Astrocyte (in vitro differentiated cells and primary cell): ENCODE measurements around the gene WDR45. TPM values are rescaled to one million over a fixed set of nuclear protein-coding genes. Genes with fewer than 3 reads are reported as not detected.
A peak's percentile ranks its signal among the peaks of the same experiment; 100 is the strongest.

ENCODE experiments used
- DNase-seq: peaks from one replicate; pipeline ENCODE4 v3.0.0-alpha.2; 2010; ENCODE audit warnings: low read depth
- FAIRE-seq: peaks from 2 replicates; lab custom pipeline; 2011; peaks lifted over from hg19 to GRCh38; lab: Jason Lieb, UNC
- H2AFZ ChIP-seq: 2 replicates; pipeline ENCODE4 v1.6.0; 2012; ENCODE audit warnings: low read depth, low read length, inconsistent platforms
- H3K27ac ChIP-seq: 2 replicates; pipeline ENCODE4 v1.5.1; 2011; ENCODE audit warnings: low read depth, low read length, inconsistent platforms
- H3K27me3 ChIP-seq: 2 replicates; pipeline ENCODE4 v1.6.0; 2011; ENCODE audit warnings: low read length, inconsistent platforms; ENCODE audit not compliant: insufficient read depth
- H3K36me3 ChIP-seq: 2 replicates; pipeline ENCODE4 v1.5.1; 2011; ENCODE audit warnings: low read length, inconsistent platforms; ENCODE audit not compliant: insufficient read depth
- H3K4me1 ChIP-seq: 2 replicates; pipeline ENCODE4 v1.5.1; 2011; ENCODE audit warnings: low read length, inconsistent platforms; ENCODE audit not compliant: insufficient read depth
- H3K4me2 ChIP-seq: 2 replicates; pipeline ENCODE4 v1.6.0; 2012; ENCODE audit warnings: low read length, inconsistent platforms
- H3K4me3 ChIP-seq: 2 replicates; pipeline ENCODE4 v1.5.1; 2011; ENCODE audit warnings: low read depth, mild to moderate bottlenecking, low read length, inconsistent platforms; ENCODE audit not compliant: insufficient read depth
- H3K79me2 ChIP-seq: 2 replicates; pipeline ENCODE4 v1.6.0; 2012; ENCODE audit warnings: mild to moderate bottlenecking, low read length, inconsistent platforms; ENCODE audit not compliant: insufficient read depth
- H3K9ac ChIP-seq: 2 replicates; pipeline ENCODE4 v1.6.0; 2012; ENCODE audit warnings: mild to moderate bottlenecking, low read length, inconsistent platforms
- H3K9me3 ChIP-seq: 2 replicates; pipeline ENCODE4 v1.5.1; 2012; ENCODE audit warnings: low read depth, mild to moderate bottlenecking, low read length, inconsistent platforms; ENCODE audit not compliant: insufficient read depth
- H4K20me1 ChIP-seq: 2 replicates; pipeline ENCODE4 v1.6.0; 2012; ENCODE audit warnings: low read length, inconsistent platforms; ENCODE audit not compliant: insufficient read depth
- H3K27ac Mint-ChIP-seq: one replicate; pipeline ENCODE4 v1.8.0; 2021; ENCODE audit warnings: mild to moderate bottlenecking, mixed read lengths; ENCODE audit not compliant: unreplicated experiment
- H3K27me3 Mint-ChIP-seq: one replicate; pipeline ENCODE4 v1.8.0; 2021; ENCODE audit warnings: low read depth, mixed read lengths; ENCODE audit not compliant: unreplicated experiment
- H3K36me3 Mint-ChIP-seq: one replicate; pipeline ENCODE4 v1.8.0; 2021; ENCODE audit warnings: low read depth, mixed read lengths; ENCODE audit not compliant: unreplicated experiment
- H3K4me1 Mint-ChIP-seq: one replicate; pipeline ENCODE4 v1.8.0; 2021; ENCODE audit warnings: low read depth, mixed read lengths; ENCODE audit not compliant: unreplicated experiment
- H3K4me3 Mint-ChIP-seq: one replicate; pipeline ENCODE4 v1.8.0; 2021; ENCODE audit warnings: mild to moderate bottlenecking, moderate library complexity, mixed read lengths; ENCODE audit not compliant: unreplicated experiment
- H3K9me3 Mint-ChIP-seq: one replicate; pipeline ENCODE4 v1.8.0; 2021; ENCODE audit warnings: mild to moderate bottlenecking, mixed read lengths; ENCODE audit not compliant: unreplicated experiment
- EZH2 ChIP-seq: IDR thresholded peaks from 2 replicates; pipeline ENCODE4 v1.6.1; 2012; ENCODE audit warnings: mild to moderate bottlenecking, low read length, inconsistent platforms; ENCODE audit not compliant: insufficient read depth
- total RNA-seq: library from RNA; stranded (reverse); gene quantifications from 2 replicates; pipeline ENCODE4 v1.2.1, GENCODE V29; 2021
- TF ChIP-seq, protein P1 (sequence below): IDR thresholded peaks from 2 replicates; pipeline ENCODE4 v1.5.1; 2011; ENCODE audit warnings: low read depth, mild to moderate bottlenecking, inconsistent platforms, low read length, moderate library complexity; ENCODE audit not compliant: insufficient read depth

WDR45 gene
- total RNA-seq, 1 donor from 2014 or later: 54.9 TPM

DNA sequence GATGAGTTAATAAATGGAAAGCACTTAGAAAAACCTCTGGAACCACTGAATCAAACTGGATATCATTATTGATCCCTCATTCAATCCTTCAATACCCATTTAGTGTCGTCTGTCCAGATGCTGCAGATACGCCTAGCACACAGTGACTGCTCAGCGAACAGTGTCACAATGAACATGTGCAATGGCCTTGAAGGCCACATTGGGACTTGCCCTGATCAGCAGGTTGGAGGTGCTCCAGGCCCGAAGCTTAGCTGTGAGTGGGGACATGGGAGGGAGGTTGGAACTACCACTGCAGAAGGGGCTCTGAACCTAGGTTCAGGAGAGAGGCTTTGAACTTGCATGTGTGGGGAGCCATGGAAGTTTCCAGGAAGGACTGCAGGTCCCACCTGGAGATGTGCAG lies 26.6 kb upstream of the WDR45 start:
- no peaks in the 10 kb centered on the region for H3K27me3 ChIP-seq
- Mint-ChIP-seq H3K27me3 (no peaks in the 10 kb centered on the region), H3K27ac (no peak overlapping the region), H3K4me1 (no peaks in the 10 kb centered on the region), H3K9me3 (no peaks in the 10 kb centered on the region), H3K4me3 (no peak overlapping the region), H3K36me3 (peaks cover 2% of the 10 kb centered on the region)
- no peaks in the 10 kb centered on the region for H4K20me1 ChIP-seq
- H3K9me3 ChIP-seq: no peaks in the 10 kb centered on the region
- H3K27ac ChIP-seq: no peak overlapping the region
- no peak overlapping the region for H3K4me2 ChIP-seq
- H3K4me1 ChIP-seq: no peaks in the 10 kb centered on the region
- no peak overlapping the region for H2AFZ ChIP-seq
- DNase-seq: no peak
- H3K4me3 ChIP-seq: no peak overlapping the region
- H3K36me3 ChIP-seq: no peaks in the 10 kb centered on the region
- H3K9ac ChIP-seq: no peak overlapping the region
- no peaks in the 10 kb centered on the region for H3K79me2 ChIP-seq
- FAIRE-seq: no peak
- no peak for TF ChIP-seq EZH2
- TF ChIP-seq, protein P1, sequence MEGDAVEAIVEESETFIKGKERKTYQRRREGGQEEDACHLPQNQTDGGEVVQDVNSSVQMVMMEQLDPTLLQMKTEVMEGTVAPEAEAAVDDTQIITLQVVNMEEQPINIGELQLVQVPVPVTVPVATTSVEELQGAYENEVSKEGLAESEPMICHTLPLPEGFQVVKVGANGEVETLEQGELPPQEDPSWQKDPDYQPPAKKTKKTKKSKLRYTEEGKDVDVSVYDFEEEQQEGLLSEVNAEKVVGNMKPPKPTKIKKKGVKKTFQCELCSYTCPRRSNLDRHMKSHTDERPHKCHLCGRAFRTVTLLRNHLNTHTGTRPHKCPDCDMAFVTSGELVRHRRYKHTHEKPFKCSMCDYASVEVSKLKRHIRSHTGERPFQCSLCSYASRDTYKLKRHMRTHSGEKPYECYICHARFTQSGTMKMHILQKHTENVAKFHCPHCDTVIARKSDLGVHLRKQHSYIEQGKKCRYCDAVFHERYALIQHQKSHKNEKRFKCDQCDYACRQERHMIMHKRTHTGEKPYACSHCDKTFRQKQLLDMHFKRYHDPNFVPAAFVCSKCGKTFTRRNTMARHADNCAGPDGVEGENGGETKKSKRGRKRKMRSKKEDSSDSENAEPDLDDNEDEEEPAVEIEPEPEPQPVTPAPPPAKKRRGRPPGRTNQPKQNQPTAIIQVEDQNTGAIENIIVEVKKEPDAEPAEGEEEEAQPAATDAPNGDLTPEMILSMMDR: no peak

GRCh38 chrX:49103637-49104036 lies 23.9 kb upstream of the WDR45 start:
- Histone ChIP-seq H3K27ac (no peak overlapping the region), H3K4me3 (no peak overlapping the region), H3K36me3 (no peaks in the 10 kb centered on the region), H4K20me1 (no peaks in the 10 kb centered on the region), H3K9ac (no peak overlapping the region), H3K4me1 (no peaks in the 10 kb centered on the region), H3K27me3 (no peaks in the 10 kb centered on the region), H3K79me2 (no peaks in the 10 kb centered on the region), H3K4me2 (no peak overlapping the region), H2AFZ (no peak overlapping the region), H3K9me3 (no peaks in the 10 kb centered on the region)
- TF ChIP-seq, protein P1: no peak
- no peak for TF ChIP-seq EZH2
- no peaks in the 10 kb centered on the region for H3K36me3 Mint-ChIP-seq
- no peak overlapping the region for H3K4me3 Mint-ChIP-seq
- FAIRE-seq (no peak), DNase-seq (no peak)
- H3K27ac Mint-ChIP-seq: no peak overlapping the region
- H3K27me3 Mint-ChIP-seq: no peaks in the 10 kb centered on the region
- H3K9me3 Mint-ChIP-seq: no peaks in the 10 kb centered on the region
- H3K4me1 Mint-ChIP-seq: peaks cover 3% of the 10 kb centered on the region

- Mint-ChIP-seq H3K9me3 (no peaks in the 10 kb centered on the region), H3K27ac (no peak overlapping the region), H3K4me1 (peaks cover 3% of the 10 kb centered on the region), H3K36me3 (no peaks in the 10 kb centered on the region), H3K27me3 (no peaks in the 10 kb centered on the region), H3K4me3 (peak overlapping the region; percentile 45)
- H3K27me3 ChIP-seq: no peaks in the 10 kb centered on the region
- no peaks in the 10 kb centered on the region for H3K79me2 ChIP-seq
- H3K27ac ChIP-seq: no peak overlapping the region
- no peak for DNase-seq
- TF ChIP-seq EZH2: no peak
- TF ChIP-seq, protein P1: no peak
- no peak for FAIRE-seq
- no peak overlapping the region for H3K9ac ChIP-seq
- H3K36me3 ChIP-seq: no peaks in the 10 kb centered on the region
- no peak overlapping the region for H2AFZ ChIP-seq
- H3K4me2 ChIP-seq: no peak overlapping the region
- no peaks in the 10 kb centered on the region for H4K20me1 ChIP-seq
- H3K4me1 ChIP-seq: no peaks in the 10 kb centered on the region
- H3K9me3 ChIP-seq: no peaks in the 10 kb centered on the region
- H3K4me3 ChIP-seq: no peak overlapping the region
Measured at GRCh38 chrX:49102190-49102589, 22.5 kb upstream of the WDR45 start.
